Measurements from ENCODE around the gene RNF152.

DNA sequence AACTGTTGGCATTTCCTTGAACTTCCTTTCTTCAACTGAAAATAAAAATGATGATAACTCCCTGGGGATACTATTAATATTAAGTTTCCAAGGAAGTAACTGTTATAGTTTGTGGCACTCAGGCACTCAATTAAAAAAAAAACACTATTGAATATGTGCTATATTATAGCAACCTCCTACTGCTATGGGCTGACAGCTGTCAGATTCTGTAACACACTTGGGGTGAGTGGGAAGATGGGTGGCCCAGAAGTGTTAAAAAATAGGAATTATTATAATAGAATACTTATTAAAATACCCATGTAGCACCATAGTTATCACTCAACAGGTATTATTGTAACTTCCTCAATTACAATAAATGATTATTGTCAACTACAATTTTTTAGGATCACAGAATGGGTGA, 130.9 kb downstream of the RNF152 start:
- TF ChIP-seq, protein P1, sequence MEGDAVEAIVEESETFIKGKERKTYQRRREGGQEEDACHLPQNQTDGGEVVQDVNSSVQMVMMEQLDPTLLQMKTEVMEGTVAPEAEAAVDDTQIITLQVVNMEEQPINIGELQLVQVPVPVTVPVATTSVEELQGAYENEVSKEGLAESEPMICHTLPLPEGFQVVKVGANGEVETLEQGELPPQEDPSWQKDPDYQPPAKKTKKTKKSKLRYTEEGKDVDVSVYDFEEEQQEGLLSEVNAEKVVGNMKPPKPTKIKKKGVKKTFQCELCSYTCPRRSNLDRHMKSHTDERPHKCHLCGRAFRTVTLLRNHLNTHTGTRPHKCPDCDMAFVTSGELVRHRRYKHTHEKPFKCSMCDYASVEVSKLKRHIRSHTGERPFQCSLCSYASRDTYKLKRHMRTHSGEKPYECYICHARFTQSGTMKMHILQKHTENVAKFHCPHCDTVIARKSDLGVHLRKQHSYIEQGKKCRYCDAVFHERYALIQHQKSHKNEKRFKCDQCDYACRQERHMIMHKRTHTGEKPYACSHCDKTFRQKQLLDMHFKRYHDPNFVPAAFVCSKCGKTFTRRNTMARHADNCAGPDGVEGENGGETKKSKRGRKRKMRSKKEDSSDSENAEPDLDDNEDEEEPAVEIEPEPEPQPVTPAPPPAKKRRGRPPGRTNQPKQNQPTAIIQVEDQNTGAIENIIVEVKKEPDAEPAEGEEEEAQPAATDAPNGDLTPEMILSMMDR (IDR thresholded peaks at IDR 0.05), result no peak
- TF ChIP-seq EZH2phosphoT487 (IDR thresholded peaks at IDR 0.05), result no peak
